ENCODE results near the gene INO80D. TPM values are rescaled to one million over a fixed set of nuclear protein-coding genes. Genes with fewer than 3 reads are reported as not detected.
"Not testable (repeated sequence)": the region's sequence is repeated elsewhere in the genome, so short reads cannot be mapped to it uniquely, and the experiment has no call there.

INO80D gene
- total RNA-seq, 1 donor from 2014 or later: 21.1 TPM

DNA sequence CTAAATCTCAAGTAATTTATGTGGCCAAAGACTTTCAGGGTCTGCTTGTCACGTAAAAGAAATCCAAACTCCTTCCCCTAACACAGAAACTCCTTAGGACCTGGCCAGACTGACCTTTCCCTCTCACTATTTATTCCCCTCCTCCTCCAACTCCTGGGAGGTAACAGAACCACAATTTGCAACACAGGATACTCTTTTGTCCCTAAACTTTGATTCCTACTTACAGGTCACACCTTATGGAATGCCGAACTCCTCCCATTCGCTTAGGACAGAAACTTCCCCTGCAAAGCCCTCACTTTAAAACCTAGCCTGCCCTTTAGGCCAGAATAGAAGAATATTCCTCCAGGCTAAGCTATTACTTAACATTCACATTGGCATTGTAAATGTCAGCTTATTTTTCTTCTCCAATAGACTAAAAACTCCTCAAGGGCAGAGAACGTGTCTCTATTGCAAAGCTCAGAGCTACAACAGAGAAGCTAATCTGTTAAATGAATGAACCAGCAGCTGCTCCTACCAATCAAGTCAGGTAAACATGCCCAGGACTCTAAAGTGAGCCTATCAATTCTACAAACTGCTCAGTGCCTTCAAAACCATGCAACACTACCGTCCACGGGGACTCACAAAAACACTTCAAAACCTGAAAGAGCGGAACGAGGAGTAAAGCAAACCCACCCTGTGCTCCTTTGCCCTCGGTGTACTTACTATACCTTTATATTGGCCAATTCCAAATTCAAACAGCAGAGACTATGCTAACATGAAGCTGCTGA, 6.1 kb downstream of the INO80D start:
- Mint-ChIP-seq H3K27me3 (ENCODE audit: low read depth, unreplicated experiment) (no peaks in the 10 kb centered on the region), H3K4me1 (ENCODE audit: low read depth, unreplicated experiment) (peaks cover 13% of the 10 kb centered on the region), H3K27ac (ENCODE audit: unreplicated experiment) (peak overlapping the region; percentile 17), H3K4me3 (ENCODE audit: unreplicated experiment) (peak overlapping the region; percentile 10), H3K9me3 (ENCODE audit: unreplicated experiment) (no peaks in the 10 kb centered on the region), H3K36me3 (ENCODE audit: low read depth, unreplicated experiment) (no peaks in the 10 kb centered on the region)
- DNase-seq (ENCODE audit: low read depth) (no peak), FAIRE-seq (no peak)
- Histone ChIP-seq H3K27ac (ENCODE audit: low read depth, low read length) (no peak overlapping the region), H3K36me3 (ENCODE audit: insufficient read depth, low read length) (no peaks in the 10 kb centered on the region), H2AFZ (ENCODE audit: low read depth, low read length) (no peak overlapping the region), H3K4me2 (ENCODE audit: low read length) (no peak overlapping the region), H4K20me1 (ENCODE audit: insufficient read depth, low read length) (peaks cover 38% of the 10 kb centered on the region), H3K79me2 (ENCODE audit: insufficient read depth, low read length) (peaks cover 92% of the 10 kb centered on the region), H3K4me1 (ENCODE audit: insufficient read depth, low read length) (peaks cover 5% of the 10 kb centered on the region), H3K27me3 (ENCODE audit: insufficient read depth, low read length) (no peaks in the 10 kb centered on the region), H3K9ac (ENCODE audit: low read length) (no peak overlapping the region), H3K9me3 (ENCODE audit: insufficient read depth, low read depth, low read length) (no peaks in the 10 kb centered on the region), H3K4me3 (ENCODE audit: insufficient read depth, low read depth, low read length) (no peak overlapping the region)
- no peak for TF ChIP-seq CTCF (IDR thresholded peaks at IDR 0.05; ENCODE audit: insufficient read depth, low read depth, low read length)
- TF ChIP-seq EZH2 (IDR thresholded peaks at IDR 0.05; ENCODE audit: insufficient read depth, low read length): no peak

- peaks cover 93% of the 10 kb centered on the region for H3K79me2 ChIP-seq (ENCODE audit: insufficient read depth, low read length)
- H3K27me3 ChIP-seq (ENCODE audit: insufficient read depth, low read length); H3K27ac ChIP-seq (ENCODE audit: low read depth, low read length); H3K4me3 Mint-ChIP-seq (ENCODE audit: unreplicated experiment); H3K27me3 Mint-ChIP-seq (ENCODE audit: low read depth, unreplicated experiment); H3K36me3 ChIP-seq (ENCODE audit: insufficient read depth, low read length); H3K9me3 ChIP-seq (ENCODE audit: insufficient read depth, low read depth, low read length); FAIRE-seq; H3K4me2 ChIP-seq (ENCODE audit: low read length); H3K4me3 ChIP-seq (ENCODE audit: insufficient read depth, low read depth, low read length); H2AFZ ChIP-seq (ENCODE audit: low read depth, low read length); H3K4me1 ChIP-seq (ENCODE audit: insufficient read depth, low read length); H3K36me3 Mint-ChIP-seq (ENCODE audit: low read depth, unreplicated experiment); H3K9ac ChIP-seq (ENCODE audit: low read length); H3K27ac Mint-ChIP-seq (ENCODE audit: unreplicated experiment); H3K9me3 Mint-ChIP-seq (ENCODE audit: unreplicated experiment); DNase-seq (ENCODE audit: low read depth): not testable (repeated sequence)
- H3K4me1 Mint-ChIP-seq (ENCODE audit: low read depth, unreplicated experiment): peaks cover 13% of the 10 kb centered on the region
- peaks cover 40% of the 10 kb centered on the region for H4K20me1 ChIP-seq (ENCODE audit: insufficient read depth, low read length)
Measured at GRCh38 chr2:206077879-206078278, 8.1 kb downstream of the INO80D start.

DNA sequence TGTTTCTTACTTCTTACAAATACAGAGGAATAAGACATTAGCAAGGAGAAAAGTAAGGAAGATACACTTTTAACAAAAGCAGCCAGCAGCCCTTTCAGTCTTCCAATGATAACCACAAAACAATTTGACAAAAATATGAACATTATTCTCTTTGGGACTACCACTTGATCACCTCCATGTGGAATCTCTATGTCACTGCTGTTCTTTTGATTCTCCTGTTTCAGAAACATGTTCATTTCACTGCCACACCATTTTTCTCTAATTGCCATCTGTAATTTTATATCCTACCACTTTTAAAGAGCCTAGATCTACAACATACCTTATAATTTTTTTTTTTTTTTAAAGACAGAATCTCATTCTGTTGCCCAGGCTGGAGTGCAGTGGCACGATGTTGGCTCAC, 10.9 kb downstream of the INO80D start:
- Mint-ChIP-seq H3K9me3 (ENCODE audit: unreplicated experiment) (no peaks in the 10 kb centered on the region), H3K36me3 (ENCODE audit: low read depth, unreplicated experiment) (no peaks in the 10 kb centered on the region), H3K27ac (ENCODE audit: unreplicated experiment) (no peak overlapping the region), H3K4me1 (ENCODE audit: low read depth, unreplicated experiment) (peaks cover 13% of the 10 kb centered on the region), H3K27me3 (ENCODE audit: low read depth, unreplicated experiment) (no peaks in the 10 kb centered on the region), H3K4me3 (ENCODE audit: unreplicated experiment) (no peak overlapping the region)
- Histone ChIP-seq H3K4me1 (ENCODE audit: insufficient read depth, low read length) (no peaks in the 10 kb centered on the region), H4K20me1 (ENCODE audit: insufficient read depth, low read length) (peaks cover 43% of the 10 kb centered on the region), H3K9ac (ENCODE audit: low read length) (no peak overlapping the region), H3K36me3 (ENCODE audit: insufficient read depth, low read length) (no peaks in the 10 kb centered on the region), H2AFZ (ENCODE audit: low read depth, low read length) (no peak overlapping the region), H3K4me3 (ENCODE audit: insufficient read depth, low read depth, low read length) (no peak overlapping the region), H3K27me3 (ENCODE audit: insufficient read depth, low read length) (no peaks in the 10 kb centered on the region), H3K4me2 (ENCODE audit: low read length) (no peak overlapping the region), H3K79me2 (ENCODE audit: insufficient read depth, low read length) (peaks cover 92% of the 10 kb centered on the region), H3K27ac (ENCODE audit: low read depth, low read length) (no peak overlapping the region), H3K9me3 (ENCODE audit: insufficient read depth, low read depth, low read length) (no peaks in the 10 kb centered on the region)
- FAIRE-seq (no peak), DNase-seq (ENCODE audit: low read depth) (no peak)
- TF ChIP-seq EZH2 (IDR thresholded peaks at IDR 0.05; ENCODE audit: insufficient read depth, low read length) (no peak), CTCF (IDR thresholded peaks at IDR 0.05; ENCODE audit: insufficient read depth, low read depth, low read length) (no peak)

All from astrocyte (in vitro differentiated cells and primary cell).